ENCODE data around the gene ARFGAP3.
"Not testable (repeated sequence)": the region's sequence is repeated elsewhere in the genome, so short reads cannot be mapped to it uniquely, and the experiment has no call there.

ARFGAP3 gene

GRCh38 chr22:42792453-42792908 is 64.6 kb downstream of the ARFGAP3 start:
- no peak for DNase-seq

GRCh38 chr22:42791721-42792452 is 65.2 kb downstream of the ARFGAP3 start:
- DNase-seq, result no peak

DNA sequence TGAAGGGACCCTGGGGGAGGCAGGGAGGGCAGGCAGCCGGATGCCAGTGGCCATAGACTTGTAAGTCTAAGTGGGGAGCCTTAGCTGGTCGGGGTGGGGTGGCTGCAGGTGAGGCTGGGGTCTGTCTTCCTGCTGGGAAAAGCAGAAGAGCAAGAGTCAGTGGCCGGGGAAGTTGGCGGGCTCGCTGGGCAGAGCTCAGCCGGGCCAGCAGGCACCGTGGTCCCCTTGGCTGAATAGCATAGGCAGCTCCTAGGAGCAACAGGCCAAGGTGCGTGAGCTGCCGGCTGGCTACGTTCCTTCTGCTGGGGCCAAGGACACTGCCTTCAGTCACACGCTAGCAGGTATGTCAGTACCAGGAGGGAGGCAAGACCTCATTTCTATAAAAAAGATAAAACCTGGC is 68.6 kb downstream of the ARFGAP3 start:
- no peak for DNase-seq

DNA sequence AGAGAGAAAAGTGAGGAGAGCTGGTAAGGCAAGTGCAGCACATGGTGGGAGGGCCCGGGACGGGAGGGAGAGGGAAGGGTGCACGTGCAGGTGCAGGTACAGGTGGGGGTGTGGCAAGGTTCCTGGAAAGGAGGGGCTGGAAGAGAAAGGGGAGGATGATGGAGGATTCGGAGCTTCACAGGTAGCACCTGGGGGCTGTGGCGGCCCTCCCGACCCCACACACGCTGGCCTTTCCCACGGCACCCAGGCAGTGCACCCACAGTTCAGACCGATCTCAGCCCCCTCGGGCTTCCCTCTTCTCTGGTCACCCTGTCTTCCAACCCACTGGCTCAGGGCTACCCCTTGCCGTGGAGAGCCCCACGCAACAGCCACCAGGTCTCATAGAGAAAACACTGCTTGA is 69.1 kb downstream of the ARFGAP3 start:
- no peak for DNase-seq

DNA sequence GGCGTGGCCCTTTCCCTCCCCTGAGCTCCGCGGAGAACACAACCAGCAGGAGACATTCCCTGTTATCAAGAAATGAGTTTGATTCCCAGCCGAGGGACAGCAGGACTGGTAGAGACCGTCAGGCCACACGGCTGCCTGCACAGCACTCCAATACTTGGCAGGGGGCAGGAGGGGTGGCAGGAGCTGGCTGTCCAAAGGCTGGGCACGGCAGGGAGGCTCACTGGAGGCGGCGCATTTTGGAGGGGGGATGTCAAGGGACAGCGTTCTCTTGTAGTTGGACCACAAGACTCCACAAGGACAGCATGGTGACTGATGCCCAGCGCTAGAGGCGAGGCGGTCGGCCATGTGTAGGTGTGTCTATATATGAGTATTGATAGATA is 69.7 kb downstream of the ARFGAP3 start:
- no peak for DNase-seq

- peak; percentile 13 for DNase-seq
These were observed 70.3 kb downstream of the ARFGAP3 start for GRCh38 chr22:42786606-42787356.

DNA sequence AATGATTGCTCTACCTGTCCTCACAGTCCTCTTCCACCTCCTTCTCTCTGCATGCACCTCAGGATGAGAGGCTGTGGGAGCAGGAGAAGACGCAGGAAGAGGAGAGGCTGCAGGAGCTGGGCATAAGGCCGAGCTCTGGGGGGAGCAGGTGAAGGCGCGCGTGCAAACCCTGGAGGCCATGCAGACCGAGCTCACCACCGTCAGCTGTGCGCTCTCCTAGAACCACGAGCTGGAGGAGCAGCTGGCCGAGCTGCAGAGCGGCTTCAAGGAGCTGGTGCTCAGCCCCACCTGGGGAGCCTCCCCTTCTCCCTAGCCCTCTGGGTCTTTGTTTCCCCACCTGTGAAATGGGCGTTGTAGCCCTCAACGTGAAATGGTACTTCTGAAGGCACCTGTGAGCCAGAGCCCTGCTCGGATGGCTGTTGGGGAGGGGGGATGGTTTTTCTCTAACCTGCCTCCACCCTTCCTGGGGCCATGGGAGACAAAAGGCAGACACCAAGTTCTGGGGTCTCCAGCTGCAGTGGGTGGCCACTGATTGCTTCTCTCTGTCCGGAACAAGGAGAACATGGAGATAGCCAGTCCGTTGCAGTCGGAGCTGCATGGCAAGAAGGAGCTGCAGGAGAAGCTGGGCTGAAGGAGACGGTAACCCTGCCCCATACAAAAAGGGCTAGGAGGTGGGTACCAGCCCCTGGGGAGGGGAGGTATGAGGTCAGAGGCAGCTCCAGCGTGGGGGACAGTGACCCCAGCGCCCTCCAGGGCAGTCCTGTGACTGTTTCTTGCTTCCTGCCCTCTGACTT is 71.2 kb downstream of the ARFGAP3 start:
- DNase-seq, result no peak

GRCh38 chr22:42782306-42782705 is 74.8 kb downstream of the ARFGAP3 start:
- DNase-seq, result not testable (repeated sequence)

GRCh38 chr22:42780070-42780540 is 77.0 kb downstream of the ARFGAP3 start:
- peak; percentile 95 for DNase-seq

DNA sequence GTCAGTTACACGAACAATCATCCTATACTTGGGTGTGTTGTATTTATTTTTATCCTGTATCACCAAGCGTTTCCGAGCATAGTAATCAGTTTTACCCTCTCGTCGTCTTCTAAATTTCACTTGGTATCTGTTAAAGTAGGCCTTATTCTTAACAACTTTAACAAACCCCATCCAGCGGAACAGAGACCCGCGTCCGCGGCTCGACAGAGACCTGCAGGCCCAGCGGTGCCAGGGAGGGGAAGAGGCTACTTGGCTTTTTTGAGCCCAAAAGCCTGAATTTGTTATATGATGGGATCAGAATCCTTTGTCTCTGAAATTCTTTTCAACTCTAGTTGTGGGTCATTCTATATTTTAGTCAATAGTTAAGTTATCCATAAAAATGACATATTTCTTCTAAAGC is 79.9 kb downstream of the ARFGAP3 start:
- DNase-seq, result no peak

- DNase-seq, result no peak
These were observed 83.9 kb downstream of the ARFGAP3 start for GRCh38 chr22:42773167-42773566.

DNA sequence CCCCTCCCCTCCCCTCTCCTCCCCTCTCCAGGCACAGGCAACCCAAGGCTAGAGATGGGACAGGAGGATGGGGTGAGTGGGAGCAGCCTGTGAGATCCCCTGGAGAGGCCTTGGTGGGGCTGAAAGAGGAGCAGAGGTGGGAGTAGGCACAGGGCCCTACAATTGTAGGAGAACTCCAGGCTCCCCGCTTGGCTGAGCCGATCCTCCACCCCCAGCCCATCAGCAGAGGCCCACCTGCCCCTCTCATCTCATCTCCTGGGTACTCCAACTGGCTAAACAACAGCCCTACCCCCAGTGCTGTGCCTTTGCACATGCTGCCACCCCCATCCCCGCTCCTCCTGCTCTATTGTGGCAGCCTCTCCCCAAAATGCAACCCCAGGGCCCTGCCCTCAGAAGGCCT is 84.4 kb downstream of the ARFGAP3 start:
- no peak for DNase-seq

DNA sequence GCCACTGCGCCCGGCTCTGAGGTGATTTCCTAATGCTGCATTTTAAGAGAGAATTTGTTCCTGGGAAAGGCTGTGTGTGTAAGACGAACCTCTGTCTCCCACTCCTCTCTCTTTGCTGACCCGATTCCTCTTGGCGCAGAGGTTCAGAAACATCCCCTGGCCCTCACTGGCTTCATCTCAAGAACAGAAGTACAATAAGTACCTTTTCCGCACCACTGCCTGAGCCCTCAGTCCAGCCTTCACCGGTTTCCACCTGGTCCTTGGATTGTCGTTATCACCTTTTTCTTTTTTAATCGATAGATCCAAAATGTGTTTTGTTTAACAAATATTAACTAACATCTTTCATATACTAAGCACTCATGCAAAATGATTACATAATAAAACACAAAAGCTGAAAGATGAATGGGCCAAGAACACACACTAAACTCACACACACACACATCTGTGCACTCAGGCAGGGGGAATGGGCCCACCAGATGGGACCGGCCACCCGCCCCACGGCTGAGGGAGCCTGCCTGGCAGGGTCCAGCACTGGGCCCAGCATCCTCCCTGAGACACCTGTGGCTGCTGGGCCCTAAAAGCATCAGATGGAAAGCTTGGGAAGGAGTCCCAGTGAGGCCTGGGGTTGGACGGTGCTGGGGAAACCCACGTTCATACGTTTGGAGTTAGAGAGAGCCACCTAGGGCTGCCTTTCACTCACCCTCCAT is 86.0 kb downstream of the ARFGAP3 start:
- no peak for DNase-seq

GRCh38 chr22:42770448-42770726 is 86.7 kb downstream of the ARFGAP3 start:
- DNase-seq, result no peak

DNA sequence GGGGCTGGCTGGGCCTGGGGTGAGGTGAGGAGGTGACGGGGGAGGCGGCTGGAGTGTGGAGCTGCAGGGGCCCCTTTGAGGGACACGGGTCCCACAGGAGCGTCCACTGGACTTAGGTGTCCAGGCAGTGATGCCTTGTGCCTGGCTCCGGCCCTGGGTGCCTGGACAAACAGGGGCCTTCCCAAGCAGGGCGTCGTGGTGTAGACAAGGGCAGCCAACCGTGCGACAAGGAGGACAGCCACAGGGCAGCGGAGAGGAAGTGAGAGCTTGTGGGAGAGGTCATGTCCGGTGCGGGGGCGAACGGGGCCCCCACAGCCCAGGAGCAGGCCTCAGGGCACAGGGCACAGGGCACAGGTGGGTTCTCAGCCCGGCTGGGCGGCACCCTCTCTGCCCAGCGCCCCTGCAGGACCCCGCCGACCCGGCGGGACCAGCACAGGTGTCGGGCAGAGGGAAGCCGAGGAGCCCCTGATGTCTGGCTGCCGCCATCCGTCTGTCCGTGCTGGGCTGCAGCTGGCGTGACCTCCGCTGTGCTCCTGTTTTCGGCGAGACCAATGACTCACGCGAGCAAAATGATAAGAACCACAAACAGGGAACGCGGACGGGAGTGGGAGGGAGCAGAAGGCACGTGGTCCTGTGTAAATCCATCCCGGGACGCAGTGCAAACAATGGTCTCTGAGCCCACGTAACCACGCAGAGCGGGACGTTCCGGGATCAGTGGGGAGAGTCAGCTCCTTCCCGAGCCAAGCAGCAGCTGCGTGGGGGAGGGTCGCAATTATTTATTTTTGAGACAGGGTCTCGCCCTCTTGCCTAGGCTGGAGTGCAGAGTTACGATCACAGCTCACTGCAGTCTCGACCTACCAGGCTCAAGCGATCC is 87.3 kb downstream of the ARFGAP3 start:
- DNase-seq, result no peak

DNA sequence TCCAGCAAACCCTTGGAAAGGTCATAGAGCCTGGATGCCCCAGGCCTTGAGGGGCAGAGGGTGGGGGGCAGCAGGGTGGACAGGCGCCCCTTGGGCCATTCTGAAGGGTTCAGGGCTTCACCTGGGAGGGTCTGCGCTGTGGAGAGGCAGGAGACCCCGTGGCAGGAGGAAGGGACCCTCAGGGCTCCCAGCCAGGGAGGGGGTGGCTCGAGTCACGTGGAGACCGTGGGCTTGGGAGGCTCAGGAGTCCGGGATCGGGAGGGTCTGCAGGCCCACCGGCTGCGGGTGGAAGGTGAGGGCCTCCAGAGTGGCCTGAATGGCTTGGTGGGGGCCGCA is 87.9 kb downstream of the ARFGAP3 start:
- no peak for DNase-seq

DNA sequence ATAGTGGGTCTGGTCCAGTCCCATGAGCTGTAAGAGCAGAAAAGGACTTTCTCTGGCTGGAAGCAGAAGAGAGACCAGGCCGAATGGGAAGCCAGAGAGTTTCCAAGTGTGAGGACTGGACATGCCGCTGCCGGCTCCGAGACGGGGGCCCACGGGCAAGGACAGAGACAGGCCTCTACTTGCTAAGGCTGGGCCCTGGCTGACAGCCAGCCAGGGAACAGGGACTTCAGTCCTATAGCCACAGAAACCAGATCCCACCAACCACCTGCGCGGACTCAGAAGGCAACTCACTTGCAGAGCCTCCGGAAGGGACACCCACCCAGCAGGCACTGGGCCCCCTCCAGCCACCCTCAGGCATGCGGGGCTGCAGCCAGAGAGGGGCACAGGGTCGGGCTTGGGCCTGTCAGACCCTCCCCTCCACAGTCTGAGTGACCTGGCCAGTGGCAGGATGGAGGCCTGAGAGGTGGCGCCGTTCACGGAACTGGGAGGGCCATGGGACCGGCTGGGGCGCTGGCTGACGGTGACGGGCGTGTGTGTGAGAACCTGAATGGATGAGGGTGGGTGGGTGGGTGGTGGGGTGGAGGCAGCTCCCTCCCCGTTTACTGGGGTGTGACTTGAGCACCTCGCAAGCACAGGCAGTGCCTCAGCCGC is 88.6 kb downstream of the ARFGAP3 start:
- DNase-seq, result no peak

DNA sequence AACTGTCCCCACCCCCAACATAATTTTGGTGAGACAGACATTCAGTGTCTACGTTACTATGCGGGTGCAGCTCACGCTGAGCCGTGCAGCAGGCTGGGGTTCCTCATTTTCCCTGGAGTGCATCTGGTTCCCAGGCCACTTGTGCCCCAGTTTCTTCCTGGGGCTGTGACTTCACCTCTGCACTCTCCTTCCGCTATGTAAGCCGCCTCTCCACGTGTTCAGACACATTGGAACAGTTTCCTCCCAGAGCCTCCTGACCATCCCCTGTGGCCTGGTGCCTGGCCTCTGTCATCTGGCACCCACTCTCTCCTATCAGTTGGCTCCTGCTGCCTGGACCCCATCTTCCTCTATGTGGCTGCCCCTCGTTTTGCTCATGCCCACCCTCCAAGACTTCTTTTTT is 90.2 kb downstream of the ARFGAP3 start:
- DNase-seq, result no peak

- DNase-seq, result no peak
These were observed 92.1 kb downstream of the ARFGAP3 start for GRCh38 chr22:42764895-42765363.

DNA sequence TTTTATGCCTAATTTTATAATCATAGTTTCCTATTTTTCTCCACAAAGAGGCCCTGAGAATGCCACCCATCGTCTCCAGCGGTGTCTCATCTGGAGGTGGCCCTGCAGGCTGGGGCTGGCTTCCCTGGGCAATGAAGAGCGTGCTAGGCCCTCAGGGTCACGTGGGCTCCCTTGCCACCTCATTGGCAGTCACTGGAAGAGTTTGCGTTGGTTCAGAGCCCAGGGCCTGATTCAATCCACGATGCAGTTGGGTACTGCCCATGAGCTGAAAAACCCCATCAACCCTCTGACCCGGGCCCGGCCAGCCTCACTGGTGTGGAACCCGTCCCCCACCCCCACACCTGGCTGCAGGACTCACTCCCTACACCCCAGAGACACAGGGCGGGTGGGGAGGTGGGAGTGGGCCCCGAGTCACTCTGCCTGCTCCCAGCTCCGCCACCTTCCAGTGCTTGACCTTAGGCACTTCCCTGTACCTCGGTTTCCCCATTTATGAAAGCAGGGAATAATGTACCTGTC is 93.0 kb downstream of the ARFGAP3 start:
- no peak for DNase-seq

Data from NCI-H524 treated with DMSO at 0.1 percent for 48 hours (cell line).